ENCODE results near the gene SLC22A17. TPM values are rescaled to one million over a fixed set of nuclear protein-coding genes. Genes with fewer than 3 reads are reported as not detected.

The SLC22A17 gene
- polyA plus RNA-seq, 1 experiment = 14.0 TPM

GRCh38 chr14:23355871-23356435, 3.3 kb upstream of the SLC22A17 start:
- ChIA-PET POLR2A (no interaction called here), CTCF (no interaction called here)
- peaks cover 1% of the 10 kb centered on the region; the same call in 1 of the 2 replicates for H3K27me3 ChIP-seq (ENCODE audit: control insufficient read depth, insufficient read depth, low read length)
- no peak overlapping the region for H3K4me3 ChIP-seq (ENCODE audit: low read depth, low read length)
- TF ChIP-seq CTCF (IDR thresholded peaks at IDR 0.05; ENCODE audit: insufficient read depth, low read depth, low read length) = no peak
- DNase-seq (ENCODE audit: low read depth) = no peak
- H3K36me3 ChIP-seq (ENCODE audit: control insufficient read depth, insufficient read depth, low read length) = peaks cover 3% of the 10 kb centered on the region

- POLR2A ChIA-PET = no interaction called here
- Histone ChIP-seq H3K4me3 (ENCODE audit: low read depth, low read length) (no peak overlapping the region), H3K36me3 (ENCODE audit: control insufficient read depth, insufficient read depth, low read length) (peaks cover 3% of the 10 kb centered on the region), H3K27me3 (ENCODE audit: control insufficient read depth, insufficient read depth, low read length) (peaks cover 1% of the 10 kb centered on the region; the same call in 1 of the 2 replicates)
- CTCF ChIA-PET = interaction anchor here (0.9 to 1.3 kb wide), 4 partner anchors 26 to 76 kb away, joined by 3 read pairs; partner anchors contain the start of gene PABPN1
- DNase-seq (ENCODE audit: low read depth) = no peak
- no peak for TF ChIP-seq CTCF (IDR thresholded peaks at IDR 0.05; ENCODE audit: insufficient read depth, low read depth, low read length)
Measured at GRCh38 chr14:23354990-23355389, 2.3 kb upstream of the SLC22A17 start.

GRCh38 chr14:23353433-23353780, 720 bp upstream of the SLC22A17 start:
- TF ChIP-seq CTCF (IDR thresholded peaks at IDR 0.05; ENCODE audit: insufficient read depth, low read depth, low read length) = no peak
- H3K27me3 ChIP-seq (ENCODE audit: control insufficient read depth, insufficient read depth, low read length) = peaks cover 1% of the 10 kb centered on the region; the same call in 1 of the 2 replicates
- H3K36me3 ChIP-seq (ENCODE audit: control insufficient read depth, insufficient read depth, low read length) = no peaks in the 10 kb centered on the region
- ChIA-PET POLR2A (no interaction called here), CTCF (interaction anchor here (0.7 to 1.9 kb wide), 6 partner anchors 10 to 33 kb away, joined by 3 to 15 read pairs (median 3); partner anchors contain the start of gene PABPN1)
- no peak overlapping the region for H3K4me3 ChIP-seq (ENCODE audit: low read depth, low read length)
- no peak for DNase-seq (ENCODE audit: low read depth)

- Histone ChIP-seq H3K36me3 (ENCODE audit: control insufficient read depth, insufficient read depth, low read length) (no peaks in the 10 kb centered on the region), H3K4me3 (ENCODE audit: low read depth, low read length) (peak overlapping the region; percentile 74), H3K27me3 (ENCODE audit: control insufficient read depth, insufficient read depth, low read length) (peaks cover 1% of the 10 kb centered on the region; the same call in 1 of the 2 replicates)
- POLR2A ChIA-PET = interaction anchor here (0.6 to 0.8 kb wide), 3 partner anchors 12 to 30 kb away, joined by 3 read pairs; no protein-coding TSS in a partner anchor
- no peak for DNase-seq (ENCODE audit: low read depth)
- no peak for TF ChIP-seq CTCF (IDR thresholded peaks at IDR 0.05; ENCODE audit: insufficient read depth, low read depth, low read length)
- CTCF ChIA-PET = interaction anchor here (0.7 to 1.9 kb wide), 4 partner anchors 18 to 30 kb away, joined by 3 to 15 read pairs (median 3); partner anchors contain the start of gene IL25
Measured at GRCh38 chr14:23351681-23352505, 794 bp downstream of the SLC22A17 start.

GRCh38 chr14:23349156-23349845, 3.4 kb downstream of the SLC22A17 start:
- Histone ChIP-seq H3K36me3 (ENCODE audit: control insufficient read depth, insufficient read depth, low read length) (no peaks in the 10 kb centered on the region), H3K4me3 (ENCODE audit: low read depth, low read length) (no peak overlapping the region), H3K27me3 (ENCODE audit: control insufficient read depth, insufficient read depth, low read length) (no peaks in the 10 kb centered on the region; the same call in 1 of the 2 replicates)
- CTCF ChIA-PET = no interaction called here
- POLR2A ChIA-PET = interaction anchor here (0.6 kb wide), 1 partner anchor 198 kb away, joined by 4 read pairs; no protein-coding TSS in a partner anchor
- DNase-seq (ENCODE audit: low read depth) = no peak
- TF ChIP-seq CTCF (IDR thresholded peaks at IDR 0.05; ENCODE audit: insufficient read depth, low read depth, low read length) = no peak

Data from BJ (cell line).